NCI-H345 treated with DMSO at 0.1 percent for 48 hours (cell line): ENCODE data around the gene HAPLN2.
"Not testable (repeated sequence)": the region's sequence is repeated elsewhere in the genome, so short reads cannot be mapped to it uniquely, and the experiment has no call there.

Experiments used
- DNase-seq: peaks from one replicate; lab custom pipeline; 2025; ENCODE audit not compliant: unreplicated experiment; lab: John Stamatoyannopoulos, UW

HAPLN2 gene

GRCh38 chr1:156618853-156619581 is at the start of gene HAPLN2:
Gene HAPLN2, plus strand, starts transcription at chr1:156619415. Its CDS starts 4,076 bp downstream, at chr1:156623491.
- DNase-seq: no peak

- DNase-seq: no peak
Measured at GRCh38 chr1:156571261-156571852, 47.9 kb upstream of the HAPLN2 start.

- DNase-seq: peak; percentile 67
Measured at GRCh38 chr1:156571919-156572662, 47.1 kb upstream of the HAPLN2 start, which contains the start of gene IQGAP3. Gene IQGAP3, minus strand, starts transcription at chr1:156572565. Its CDS starts 36 bp downstream, at chr1:156572529.

DNA sequence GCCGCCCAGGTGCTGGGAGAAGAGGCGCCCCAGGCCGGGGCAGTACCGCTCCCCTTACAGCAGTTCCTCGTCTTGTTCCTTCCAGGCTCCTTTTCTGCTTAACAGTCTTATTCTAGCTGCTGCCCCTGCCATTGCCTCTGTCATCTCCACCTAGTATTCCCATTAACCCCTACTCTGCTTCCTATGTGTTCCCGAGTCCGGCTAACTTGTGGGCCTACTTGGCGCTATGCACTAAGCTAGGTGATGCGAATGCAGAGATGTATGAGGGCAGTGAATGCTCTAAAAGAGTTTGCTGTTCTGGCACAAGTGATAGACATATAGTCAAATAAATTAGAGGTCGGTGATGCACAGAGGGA is 46.6 kb upstream of the HAPLN2 start:
- DNase-seq: no peak

DNA sequence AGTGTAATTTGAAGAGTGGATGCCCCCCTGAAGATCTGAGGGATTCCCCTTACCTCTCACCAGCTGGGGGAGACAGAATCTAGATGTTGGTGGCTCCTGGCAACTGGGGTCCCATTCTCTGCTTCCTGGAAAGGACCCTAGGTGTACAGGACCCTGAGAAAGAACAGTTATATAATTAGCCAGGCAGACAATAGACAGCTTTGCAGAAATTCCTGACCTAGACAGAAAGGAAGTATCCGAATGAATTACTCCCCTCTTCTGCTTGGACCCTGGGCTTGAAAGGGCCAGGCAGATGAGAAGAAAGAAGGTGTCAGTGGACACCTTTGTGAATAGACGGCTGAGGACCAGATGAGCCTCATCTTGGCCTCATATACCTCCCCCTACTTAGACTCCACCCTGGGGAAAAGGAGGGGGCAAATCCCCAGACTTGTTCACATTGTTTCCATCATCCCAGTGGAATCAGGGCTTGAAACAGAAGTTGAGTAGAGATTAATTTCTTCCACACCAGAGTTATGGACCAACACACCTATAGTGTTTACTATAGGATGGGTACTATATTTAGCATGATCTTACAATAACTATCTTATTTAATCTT is 45.1 kb upstream of the HAPLN2 start:
- DNase-seq: no peak

GRCh38 chr1:156577550-156577949 is 41.7 kb upstream of the HAPLN2 start:
- DNase-seq: no peak

GRCh38 chr1:156578055-156578454 is 41.2 kb upstream of the HAPLN2 start:
- no peak for DNase-seq

DNA sequence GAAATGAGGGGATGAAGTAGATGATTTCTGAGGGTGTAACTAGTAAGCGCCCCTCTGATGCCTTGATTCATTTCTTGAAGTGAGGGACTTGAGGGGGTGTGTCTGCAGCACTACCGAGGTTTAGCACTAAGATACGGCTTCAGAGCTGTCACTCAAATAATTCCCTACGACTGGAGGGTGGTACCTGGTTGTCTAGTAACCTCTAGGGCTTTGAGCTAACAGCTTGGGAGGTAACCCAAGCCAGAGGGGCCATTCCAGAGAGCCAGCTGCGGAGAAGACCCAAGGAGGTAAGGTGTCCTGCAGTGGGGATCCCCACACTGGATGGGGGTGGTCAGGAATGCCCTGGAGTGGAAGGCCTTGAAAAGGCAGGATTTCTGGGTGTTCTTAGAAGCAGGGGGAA is 39.7 kb upstream of the HAPLN2 start, which contains the start of gene TTC24:
TSS of gene TTC24 (plus strand) at position 252 of the 400 bp plus-strand sequence. CDS start 1,642 bp downstream, outside the sequence.
- no peak for DNase-seq

GRCh38 chr1:156581661-156582387 is 37.4 kb upstream of the HAPLN2 start:
- no peak for DNase-seq

DNA sequence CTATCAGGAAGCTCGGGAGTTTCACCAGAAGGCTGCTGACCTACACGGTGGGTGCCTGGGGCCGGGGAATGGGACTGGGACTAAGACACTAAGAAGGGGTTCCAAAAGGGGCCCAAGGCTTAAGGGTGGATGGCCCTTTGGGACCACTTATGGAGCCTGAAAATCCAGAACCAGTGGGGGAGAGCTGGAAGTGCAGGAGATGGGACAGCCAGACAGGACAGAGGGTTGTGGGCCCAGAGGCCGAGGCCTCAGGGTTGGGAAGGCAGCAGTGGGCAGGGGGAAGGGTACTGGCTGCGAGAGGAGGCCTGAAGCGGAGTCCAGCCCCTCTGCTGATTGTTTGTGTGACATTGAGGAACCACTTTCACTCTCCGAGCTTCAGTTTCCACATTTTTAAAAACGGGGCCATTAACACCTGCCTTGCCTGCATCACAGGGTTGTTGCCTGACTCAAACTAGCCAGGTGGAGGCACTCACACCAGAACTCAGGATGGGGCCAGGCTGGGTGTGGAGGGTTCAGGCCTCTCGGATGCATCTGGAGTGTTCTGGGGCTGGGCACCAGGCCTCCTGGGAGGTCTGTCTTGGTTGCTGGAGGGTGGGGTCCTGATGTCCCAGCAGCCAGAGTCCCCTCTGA is 36.7 kb upstream of the HAPLN2 start:
- no peak for DNase-seq

- DNase-seq: peak; percentile 62
Measured at GRCh38 chr1:156583821-156584622, 35.2 kb upstream of the HAPLN2 start.

DNA sequence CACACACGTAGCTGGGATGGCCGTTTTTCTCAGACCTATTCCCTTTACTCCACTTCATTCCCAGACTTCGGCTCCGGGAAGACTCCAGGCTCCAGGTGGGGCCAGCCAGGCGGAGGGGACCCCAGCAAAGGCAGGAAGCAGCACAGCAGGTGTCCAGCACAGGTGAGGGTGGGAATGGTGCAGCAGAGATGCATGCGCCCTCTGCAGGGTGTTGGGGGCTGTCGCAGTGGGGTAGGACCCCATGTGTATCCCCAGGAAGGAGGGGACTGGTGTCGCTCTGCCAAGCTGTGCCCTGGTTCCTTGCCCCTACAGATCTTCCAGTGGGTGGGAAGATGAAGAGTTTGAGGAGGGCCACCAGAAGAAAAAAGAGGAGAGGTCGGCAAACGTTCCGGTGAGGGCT is 34.4 kb upstream of the HAPLN2 start:
- no peak for DNase-seq

GRCh38 chr1:156586323-156586722 is 32.9 kb upstream of the HAPLN2 start:
- DNase-seq: peak; percentile 12

- no peak for DNase-seq
Measured at GRCh38 chr1:156586892-156587477, 32.2 kb upstream of the HAPLN2 start.

- DNase-seq: not testable (repeated sequence)
Measured at GRCh38 chr1:156587927-156588326, 31.3 kb upstream of the HAPLN2 start.

DNA sequence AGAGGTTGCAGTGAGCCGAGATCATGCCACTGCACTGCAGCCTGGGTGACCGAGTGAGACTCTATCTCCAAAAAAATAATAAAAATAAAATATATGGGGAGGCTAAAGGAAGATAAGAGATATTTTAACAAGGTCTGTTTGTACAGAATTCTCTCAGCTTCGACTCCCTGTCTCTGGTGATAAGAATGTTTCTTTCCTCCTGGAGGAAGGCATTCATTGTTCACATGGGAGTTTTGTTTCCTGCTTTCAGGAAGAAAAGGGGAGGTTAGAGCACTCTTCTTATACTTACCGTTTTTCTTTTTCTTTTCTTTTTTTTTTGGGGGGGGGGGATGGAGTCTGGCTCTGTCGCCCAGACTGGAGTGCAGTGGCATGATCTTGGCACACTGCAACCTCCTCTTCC is 29.7 kb upstream of the HAPLN2 start:
- DNase-seq: no peak

DNA sequence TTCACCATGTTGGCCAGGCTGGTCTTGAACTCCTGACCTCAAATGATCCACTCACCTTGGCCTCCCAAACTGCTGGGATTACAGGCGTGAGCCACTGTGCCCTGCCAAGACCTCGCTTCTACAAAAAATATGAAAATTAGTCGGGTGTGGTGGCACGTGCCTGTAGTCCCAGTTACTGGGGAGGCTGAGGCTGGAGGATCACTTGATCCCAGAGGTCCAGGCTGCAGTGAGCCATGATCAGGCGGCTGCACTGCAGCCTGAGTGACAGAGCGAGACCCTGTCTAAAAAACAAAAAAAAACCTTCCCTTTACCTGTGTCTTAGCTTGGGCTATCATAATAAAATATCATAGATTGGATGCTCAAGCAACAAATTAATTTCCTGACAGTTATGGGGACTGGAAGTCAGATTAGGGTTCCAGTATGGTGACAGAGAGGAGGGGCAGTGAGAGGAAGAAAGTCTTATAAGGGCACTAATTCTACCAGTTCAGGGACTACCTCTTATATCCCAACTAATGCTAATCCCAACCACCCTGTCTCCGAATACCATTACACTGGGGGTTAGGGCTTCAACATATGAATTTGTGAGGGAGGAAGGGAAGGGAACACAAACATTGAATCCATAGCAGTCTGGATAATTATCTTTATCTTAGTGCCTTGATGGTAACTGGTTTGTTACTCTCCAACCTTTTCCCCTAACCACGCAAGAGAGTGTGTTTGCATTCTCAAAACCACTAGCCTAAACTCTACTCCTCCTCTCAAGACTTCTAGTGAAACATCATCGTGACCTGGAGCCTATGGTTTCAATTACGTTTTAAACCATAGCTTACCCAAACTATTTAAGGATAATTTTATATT is 28.7 kb upstream of the HAPLN2 start:
- DNase-seq: no peak

DNA sequence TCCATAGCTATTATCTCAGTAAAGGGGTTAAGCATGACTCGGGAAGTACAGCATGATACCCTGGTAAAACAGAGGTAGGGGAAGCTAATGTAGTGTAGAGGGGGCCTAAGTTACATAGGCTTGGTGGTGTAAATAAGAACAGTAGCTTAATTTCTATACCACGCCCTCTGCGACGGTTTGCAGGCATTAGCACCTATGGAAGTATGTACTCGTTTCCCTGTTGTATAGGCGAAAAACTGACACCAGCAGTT is 28.1 kb upstream of the HAPLN2 start:
- DNase-seq: no peak
